HG02642 (cell line): Measurements from ENCODE around the gene NMNAT3.

ENCODE experiments used
- ATAC-seq: cut with Tn5 transposase; IDR thresholded peaks from one replicate; pipeline ENCODE4 v1.9.1; 2021; ENCODE audit warnings: mild to moderate bottlenecking; ENCODE audit not compliant: unreplicated experiment, poor library complexity

NMNAT3 gene

GRCh38 chr3:139557041-139557440 is 120.7 kb downstream of the NMNAT3 start:
- ATAC-seq = no peak

DNA sequence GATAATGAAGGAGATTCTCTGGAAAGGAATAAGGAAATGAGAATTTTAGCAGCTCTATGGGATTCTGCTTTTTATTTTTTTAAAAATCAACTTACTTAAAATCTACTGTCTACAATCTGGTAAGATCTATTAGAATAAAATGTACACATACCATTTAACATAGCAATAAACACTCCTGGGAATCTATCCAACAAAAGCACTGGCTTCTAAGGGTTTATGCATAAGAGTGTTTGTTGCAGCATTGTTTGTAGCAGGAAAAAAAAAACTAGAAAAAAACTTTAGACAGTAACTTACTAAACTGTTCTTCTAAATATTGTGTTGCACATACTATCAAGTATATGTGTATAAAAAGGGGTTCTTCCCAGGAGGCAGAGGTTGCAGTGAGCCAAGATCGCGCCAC is 122.5 kb downstream of the NMNAT3 start:
- ATAC-seq = no peak

DNA sequence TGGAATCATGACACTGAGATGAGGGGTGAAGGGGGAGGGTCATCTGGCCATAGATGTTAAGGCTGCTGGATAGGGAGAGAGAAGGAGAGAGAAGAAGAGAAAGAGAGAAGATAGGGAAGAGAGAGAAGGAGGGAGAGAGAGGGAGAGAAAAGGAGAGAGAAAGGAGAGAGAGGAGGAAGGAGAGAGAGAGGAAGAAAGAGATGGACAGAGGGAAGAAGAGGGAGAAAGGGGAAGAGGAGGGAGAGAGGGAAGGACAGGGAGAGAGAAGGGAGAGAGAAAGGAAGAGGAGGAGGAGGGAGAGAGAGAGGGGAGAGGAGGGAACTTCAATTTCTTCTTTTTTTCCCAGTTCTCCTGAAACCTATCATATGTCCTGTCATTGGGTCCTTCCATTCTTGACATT is 123.1 kb downstream of the NMNAT3 start:
- no peak for ATAC-seq

DNA sequence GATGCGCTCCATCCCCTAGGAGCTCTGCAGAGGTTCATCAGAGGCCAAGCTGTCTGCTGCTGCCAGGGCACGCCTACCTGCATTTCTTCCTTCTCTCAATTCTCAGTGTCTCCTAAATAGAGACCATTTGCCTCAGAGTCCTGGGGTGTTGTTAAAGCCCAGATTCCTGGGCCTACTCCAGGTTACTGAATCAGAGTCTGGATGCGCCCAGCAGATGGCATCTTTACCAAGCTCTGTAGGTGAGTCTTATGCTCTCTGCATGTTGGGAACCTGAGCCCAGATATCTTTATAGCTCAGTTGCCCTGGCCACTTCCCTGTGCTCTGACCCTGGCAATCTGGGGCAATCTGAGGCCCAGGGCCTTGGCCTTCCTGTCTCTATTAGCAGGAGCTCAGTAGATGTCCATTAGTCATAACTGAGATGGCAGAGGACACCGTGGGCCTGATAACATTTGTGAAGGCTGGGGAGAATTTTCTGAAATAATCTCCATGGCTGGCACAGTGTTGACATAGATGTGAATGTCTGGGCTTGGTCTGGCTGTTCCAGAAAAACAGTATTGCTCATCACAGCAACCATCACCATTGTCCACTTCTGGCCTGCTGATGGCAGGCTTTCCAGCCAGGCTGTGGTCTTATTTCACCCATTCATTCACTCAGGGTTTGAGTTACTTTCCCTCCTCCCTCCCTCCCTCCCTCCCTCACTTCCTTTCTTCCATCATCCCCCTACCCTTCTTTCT is 125.0 kb downstream of the NMNAT3 start:
- no peak for ATAC-seq

DNA sequence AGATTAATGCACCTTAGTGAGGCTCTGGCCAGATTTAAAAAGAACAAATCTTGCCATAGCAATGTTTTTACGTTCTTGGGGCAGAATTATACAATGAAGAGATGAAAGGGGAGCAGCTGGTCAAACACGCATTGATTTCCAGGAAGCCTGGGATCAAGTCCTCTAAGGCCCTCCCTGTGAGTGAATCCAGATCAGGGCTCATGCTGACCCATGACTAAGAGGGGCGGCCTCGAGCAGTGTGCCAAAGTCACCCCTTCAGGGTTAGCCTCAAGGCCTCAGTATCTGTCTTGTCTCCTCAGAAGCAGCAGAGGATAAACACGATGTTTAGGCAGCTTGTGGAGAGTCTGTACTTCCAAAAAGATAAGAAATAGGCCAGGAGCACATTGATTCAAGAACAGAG is 129.0 kb downstream of the NMNAT3 start:
- ATAC-seq = no peak

GRCh38 chr3:139547666-139548065 is 130.1 kb downstream of the NMNAT3 start:
- no peak for ATAC-seq

DNA sequence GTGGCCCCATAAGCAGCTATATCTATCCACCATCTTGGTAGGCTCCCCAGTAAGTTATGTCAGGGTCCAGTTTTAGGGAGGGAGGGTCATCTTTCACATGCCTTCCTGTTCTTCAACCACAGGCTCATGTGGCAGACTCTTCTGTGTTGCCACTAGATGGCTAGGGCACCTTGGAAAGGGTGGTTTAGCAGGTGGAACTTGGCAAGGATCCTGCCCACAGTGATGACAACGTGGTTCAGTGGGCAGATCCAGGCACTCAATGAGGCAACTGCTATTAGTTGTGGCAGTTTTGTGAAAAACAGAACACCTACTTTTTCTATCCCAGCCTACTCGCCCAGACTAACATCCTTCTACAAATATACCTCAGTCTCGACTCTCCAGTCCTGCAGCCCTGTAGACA is 131.0 kb downstream of the NMNAT3 start:
- no peak for ATAC-seq

GRCh38 chr3:139541532-139542288 is 136.1 kb downstream of the NMNAT3 start:
- no peak for ATAC-seq

GRCh38 chr3:139540651-139541531 is 136.9 kb downstream of the NMNAT3 start:
- ATAC-seq = no peak

DNA sequence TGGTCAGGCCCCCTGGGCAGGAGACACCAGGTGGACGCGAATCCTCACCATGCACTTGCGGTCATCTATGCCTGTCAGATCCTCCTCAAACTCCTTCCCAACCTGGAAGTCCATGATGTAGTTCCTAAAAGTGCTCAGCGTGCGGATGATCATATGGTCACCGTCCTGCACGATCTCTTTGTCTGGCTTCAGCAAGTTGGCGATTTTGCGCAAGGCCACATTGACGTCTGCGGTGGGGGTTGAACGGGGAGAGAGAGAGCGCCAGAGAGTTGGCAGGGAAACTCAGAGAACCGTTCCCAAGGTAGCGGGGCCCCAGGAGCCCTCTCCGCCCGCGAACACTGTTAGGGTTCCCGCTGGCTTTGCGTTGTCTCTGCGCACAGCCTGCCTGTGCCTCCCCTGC is 139.0 kb downstream of the NMNAT3 start:
- no peak for ATAC-seq

- no peak for ATAC-seq
These were observed 139.8 kb downstream of the NMNAT3 start for GRCh38 chr3:139537795-139538621.

- no peak for ATAC-seq
These were observed 140.4 kb downstream of the NMNAT3 start for GRCh38 chr3:139537361-139537760.

DNA sequence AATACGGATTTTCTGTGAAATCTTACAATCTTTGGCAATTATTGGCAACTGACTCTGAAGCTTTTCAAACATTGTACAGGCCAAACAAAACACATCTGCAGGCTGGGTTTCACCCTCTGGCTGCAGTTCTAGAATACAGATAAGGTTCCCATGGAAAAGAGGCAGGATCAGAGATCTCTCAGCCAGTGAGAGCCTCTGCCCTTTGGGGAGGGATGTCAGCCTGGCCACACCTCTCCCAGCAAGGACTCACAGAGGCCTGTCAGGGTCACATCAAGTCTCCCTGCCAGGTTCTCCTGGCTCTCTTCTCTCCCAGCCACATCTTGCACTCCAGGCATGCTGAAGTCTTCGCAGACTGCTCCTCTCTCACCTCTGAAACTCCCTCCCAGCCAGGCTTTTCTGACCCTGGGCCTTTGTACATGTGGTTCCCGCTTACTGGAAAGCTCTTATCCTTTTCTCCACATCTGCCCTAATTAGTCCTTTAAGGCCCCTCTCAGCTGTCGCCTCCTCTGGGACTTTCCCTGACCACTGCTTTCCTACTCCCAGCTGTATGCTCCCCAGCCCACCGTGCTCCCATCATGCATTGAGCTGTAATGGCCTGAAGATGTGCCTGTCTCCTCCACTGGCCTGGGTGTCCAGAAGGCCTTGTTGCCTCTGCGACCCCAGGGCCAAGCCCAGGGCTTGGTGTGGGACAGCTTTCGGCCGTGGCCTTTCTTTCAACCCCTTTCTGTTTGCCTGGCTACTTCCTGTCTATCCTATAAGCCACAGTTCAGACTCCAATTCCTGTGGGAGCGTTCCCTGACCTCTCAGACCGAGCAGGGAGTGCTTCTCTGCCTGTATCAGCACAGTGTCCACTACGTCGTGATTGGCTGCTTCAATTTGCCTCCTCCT is 142.5 kb downstream of the NMNAT3 start:
- no peak for ATAC-seq

DNA sequence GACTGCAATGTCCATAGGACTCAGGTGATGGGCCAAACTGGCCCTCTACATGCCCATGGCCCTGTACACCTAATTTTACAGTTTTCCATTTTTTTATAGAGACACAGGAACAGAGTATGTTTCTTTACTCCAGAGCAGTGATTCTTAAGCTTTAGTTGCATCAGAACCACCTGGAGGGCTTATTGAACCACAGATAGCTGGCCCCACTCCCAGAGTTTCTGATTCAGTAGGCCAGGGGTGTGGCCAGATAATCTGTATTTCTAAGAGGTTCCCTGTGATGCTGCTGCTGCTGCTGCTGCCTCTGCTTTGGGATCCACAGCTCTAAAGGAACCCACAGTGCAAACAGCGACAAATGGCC is 143.3 kb downstream of the NMNAT3 start:
- ATAC-seq = peak; percentile 65

GRCh38 chr3:139533781-139534454 is 143.9 kb downstream of the NMNAT3 start:
- peak; percentile 62 for ATAC-seq

DNA sequence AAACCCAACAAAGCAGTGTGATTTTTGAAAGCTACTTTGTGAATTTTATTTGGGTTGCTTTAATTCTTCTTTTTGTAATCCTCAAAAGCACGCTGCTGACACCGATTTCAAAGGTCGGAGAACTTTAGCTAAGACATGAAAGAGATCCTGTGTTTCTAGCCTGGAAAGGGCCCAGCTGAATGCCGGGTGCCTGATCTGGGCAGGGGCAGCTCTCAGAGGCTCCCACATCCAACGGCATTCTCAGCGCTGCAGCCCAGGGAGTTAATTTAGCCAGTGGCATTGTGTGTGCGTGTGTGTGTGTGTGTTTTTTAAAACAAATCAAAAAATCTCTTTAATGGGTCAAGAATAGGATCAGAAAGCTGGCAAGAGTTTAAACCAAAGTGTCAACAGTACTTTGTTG is 144.8 kb downstream of the NMNAT3 start:
- no peak for ATAC-seq

DNA sequence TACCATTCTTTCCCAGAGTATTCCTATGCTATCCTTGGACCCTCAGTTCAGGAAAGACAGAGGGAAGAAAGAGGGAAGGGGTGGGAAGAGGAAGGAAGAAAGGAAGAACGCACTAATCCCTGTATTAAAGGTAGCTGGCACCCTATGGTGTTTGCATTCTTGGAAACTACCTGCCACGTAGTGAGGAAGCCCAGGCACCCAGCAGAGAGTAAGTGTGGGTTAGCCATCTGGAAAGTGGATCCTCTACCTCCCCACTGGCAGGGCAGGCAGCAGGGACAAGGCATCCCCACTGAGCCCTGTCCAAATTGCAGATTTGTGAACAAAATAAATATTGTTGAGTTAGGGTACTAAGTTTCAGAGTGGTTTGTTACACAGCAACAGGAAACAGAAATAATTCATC is 147.1 kb downstream of the NMNAT3 start:
- no peak for ATAC-seq

DNA sequence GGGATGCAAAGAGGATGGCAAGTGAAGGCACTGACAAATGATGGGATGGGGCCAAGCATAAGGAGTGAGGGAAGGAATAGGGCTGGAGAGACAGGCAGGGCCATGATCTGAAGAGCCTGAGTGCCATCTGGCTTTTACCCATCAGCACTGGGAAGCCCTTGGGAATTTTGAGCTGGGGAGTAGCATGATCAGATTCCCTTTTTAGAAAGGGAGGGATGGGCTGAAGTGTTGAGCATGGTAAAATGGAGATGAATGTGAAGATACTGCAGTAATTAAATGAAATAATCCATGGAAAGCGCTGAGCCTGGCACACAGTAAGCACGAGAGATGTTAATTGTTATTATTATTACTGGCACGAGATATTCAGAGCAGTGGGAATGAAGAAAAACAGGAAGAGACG is 148.1 kb downstream of the NMNAT3 start:
- no peak for ATAC-seq

DNA sequence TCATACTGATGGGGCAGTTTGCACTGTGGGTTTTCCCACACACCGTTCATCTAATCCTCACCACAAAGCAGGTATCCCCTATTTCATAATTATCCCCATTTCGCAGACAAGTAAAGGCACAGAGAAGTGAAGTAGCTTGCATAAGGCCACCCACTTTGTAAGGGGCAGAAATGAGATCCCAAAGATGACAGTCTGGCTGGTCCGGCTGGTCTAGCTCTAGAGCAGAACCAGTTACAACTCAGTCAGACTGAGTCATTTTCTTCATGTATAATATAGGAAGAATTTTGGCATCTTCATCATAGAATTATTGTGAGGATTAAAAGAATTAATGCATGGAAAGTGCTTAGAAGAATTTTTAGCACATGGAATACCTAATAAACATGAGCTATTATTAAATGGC is 148.8 kb downstream of the NMNAT3 start:
- no peak for ATAC-seq
